Spinal cord (tissue), 10 donors: ENCODE results near the gene ARMC6. TPM values are rescaled to one million over a fixed set of nuclear protein-coding genes. Genes with fewer than 3 reads are reported as not detected.
A peak's percentile ranks its signal among the peaks of the same experiment; 100 is the strongest.

ENCODE experiments used
- DNase-seq, 6 donors: peaks; one replicate each; pipeline versions ENCODE4 v3.0.0 to v3.0.0-alpha.2; 2013 to 2015; ENCODE audit warnings: low spot score in 6 of 6, low read depth in 4 of 6
- H3K27ac ChIP-seq: one replicate; pipeline ENCODE4 v1.5.1; 2013; ENCODE audit warnings: low read depth, low read length, control low read depth
- H3K27me3 ChIP-seq: one replicate; pipeline ENCODE4 v1.6.1; 2013; ENCODE audit warnings: low read length; ENCODE audit not compliant: control insufficient read depth, insufficient read depth
- H3K36me3 ChIP-seq: one replicate; pipeline ENCODE4 v1.6.1; 2013; ENCODE audit warnings: low read length; ENCODE audit not compliant: control insufficient read depth, insufficient read depth
- H3K4me1 ChIP-seq: one replicate; pipeline ENCODE4 v1.6.1; 2013; ENCODE audit warnings: low read length; ENCODE audit not compliant: control insufficient read depth, insufficient read depth
- H3K4me3 ChIP-seq: one replicate; pipeline ENCODE4 v1.5.1; 2013; ENCODE audit warnings: low read depth, low read length, control low read depth
- H3K9me3 ChIP-seq: one replicate; pipeline ENCODE4 v1.6.1; 2013; ENCODE audit warnings: low read length; ENCODE audit not compliant: control insufficient read depth, insufficient read depth
- WGBS: methylation state at CpG from one replicate; pipeline ENCODE4 v1.1.5; 2013; ENCODE audit warnings: missing lambda C conversion rate; ENCODE audit not compliant: insufficient coverage; 5-methylcytosine and 5-hydroxymethylcytosine counted together
- long read RNA-seq, 4 donors: transcript quantifications; one replicate each; lab custom pipeline, GENCODE V29; 2026
- polyA plus RNA-seq, 2 donors: library from polyadenylated mRNA; unstranded; fragments of 120-200 nt; gene quantifications; one replicate each; pipeline ENCODE4 v1.2.1, GENCODE V29; 2013; ENCODE audit not compliant: insufficient read length in 2 of 2
- total RNA-seq, 2 donors: library from RNA; depleted of rRNA in 1 of 2; stranded (reverse); fragments of 120-200 nt in 1 of 2; fragments of >200 nt in 1 of 2; gene quantifications; one replicate each; pipeline versions ENCODE4 v1.2.3 to v1.2.4, GENCODE V29; 2013 to 2014
- donor health status: healthy.

Gene ARMC6
- 10 to 100 TPM; 28.0 to 29.3 TPM for total RNA-seq
- 10 to 100 TPM; 42.8 to 49.0 TPM for polyA plus RNA-seq
- long read RNA-seq, donor 1, transcript ARMC6-202 (8 exons, 2,383 nt) = major isoform, 8 of 13 reads
- long read RNA-seq, donor 1, partial matches to known transcripts = 0 of 13 reads
- long read RNA-seq, donor 1, other reads (novel, unspliced or antisense) = 0 of 13 reads
- long read RNA-seq, donor 2, partial matches to known transcripts = 0 of 3 reads
- long read RNA-seq, donor 2, other reads (novel, unspliced or antisense) = 0 of 3 reads
- long read RNA-seq, donor 3, partial matches to known transcripts = 0 of 2 reads
- long read RNA-seq, donor 3, other reads (novel, unspliced or antisense) = 0 of 2 reads
- long read RNA-seq, donor 4, transcript ARMC6-202 (8 exons, 2,383 nt) = major isoform, 8 of 13 reads
- long read RNA-seq, donor 4, partial matches to known transcripts = 0 of 13 reads
- long read RNA-seq, donor 4, other reads (novel, unspliced or antisense) = 0 of 13 reads

- Histone ChIP-seq H3K4me1 (peaks cover 27% of the 10 kb centered on the region), H3K9me3 (no peaks in the 10 kb centered on the region), H3K27me3 (no peaks in the 10 kb centered on the region), H3K27ac (peak within 1 kb of the TSS; percentile 84), H3K36me3 (peaks cover 31% of the 10 kb centered on the region), H3K4me3 (peak within 1 kb of the TSS; percentile 87)
- peak; percentile 79 to 96 (median 86) for DNase-seq
- whole genome bisulfite sequencing = under 1% methylated on average over 91 of the region's 94 CpGs
Measured at GRCh38 chr19:19033426-19034203, at the start of gene ARMC6, which contains the start of gene SUGP2. Gene ARMC6, plus strand, starts transcription at chr19:19033603. Its CDS starts 607 bp downstream, at chr19:19034210. Gene SUGP2, minus strand, starts transcription at chr19:19033517. Its CDS starts 2,446 bp downstream, at chr19:19031071.

GRCh38 chr19:18984251-18984650 lies 49.2 kb upstream of the ARMC6 start:
- H3K36me3 ChIP-seq = no peaks in the 10 kb centered on the region
- no peaks in the 10 kb centered on the region for H3K9me3 ChIP-seq
- H3K27ac ChIP-seq = no peak overlapping the region
- DNase-seq = no peak
- H3K27me3 ChIP-seq = peaks cover 10% of the 10 kb centered on the region
- WGBS = 70% methylated on average over 2 of the region's 3 CpGs
- no peak overlapping the region for H3K4me3 ChIP-seq
- peaks cover 20% of the 10 kb centered on the region for H3K4me1 ChIP-seq

- Histone ChIP-seq H3K36me3 (peaks cover 6% of the 10 kb centered on the region), H3K9me3 (no peaks in the 10 kb centered on the region), H3K4me1 (peaks cover 20% of the 10 kb centered on the region), H3K27me3 (peaks cover 10% of the 10 kb centered on the region), H3K4me3 (no peak overlapping the region), H3K27ac (no peak overlapping the region)
- WGBS = 8% methylated on average over 1 of the region's 7 CpGs
- DNase-seq = peak in 4 of 6 donors; percentile 24 to 81 (median 52)
Measured at GRCh38 chr19:18985257-18985656, 48.1 kb upstream of the ARMC6 start.

GRCh38 chr19:18987456-18987855 lies 45.9 kb upstream of the ARMC6 start:
- peaks cover 24% of the 10 kb centered on the region for H3K4me1 ChIP-seq
- no peaks in the 10 kb centered on the region for H3K9me3 ChIP-seq
- WGBS = 0% methylated on average over 1 of the region's 4 CpGs
- peaks cover 22% of the 10 kb centered on the region for H3K36me3 ChIP-seq
- no peak for DNase-seq
- peaks cover 10% of the 10 kb centered on the region for H3K27me3 ChIP-seq
- no peak overlapping the region for H3K27ac ChIP-seq
- H3K4me3 ChIP-seq = no peak overlapping the region

- WGBS = 77% methylated on average over 10 of the region's 10 CpGs
- Histone ChIP-seq H3K27ac (no peak overlapping the region), H3K27me3 (peaks cover under 1% of the 10 kb centered on the region), H3K4me1 (peaks cover 27% of the 10 kb centered on the region), H3K36me3 (peaks cover 35% of the 10 kb centered on the region), H3K9me3 (no peaks in the 10 kb centered on the region), H3K4me3 (no peak overlapping the region)
- no peak for DNase-seq
Measured at GRCh38 chr19:18989316-18989715, 44.1 kb upstream of the ARMC6 start.

- Histone ChIP-seq H3K27me3 (no peaks in the 10 kb centered on the region), H3K9me3 (no peaks in the 10 kb centered on the region), H3K4me1 (peaks cover 25% of the 10 kb centered on the region), H3K36me3 (peaks cover 44% of the 10 kb centered on the region), H3K4me3 (no peak overlapping the region), H3K27ac (no peak overlapping the region)
- DNase-seq = no peak
- 68% methylated on average over 4 of the region's 5 CpGs for WGBS
Measured at GRCh38 chr19:18990128-18990708, 43.2 kb upstream of the ARMC6 start.

GRCh38 chr19:18991006-18991405 lies 42.4 kb upstream of the ARMC6 start:
- 86% methylated on average over 15 of the region's 16 CpGs for WGBS
- Histone ChIP-seq H3K9me3 (no peaks in the 10 kb centered on the region), H3K27ac (no peak overlapping the region), H3K4me1 (peaks cover 26% of the 10 kb centered on the region), H3K27me3 (no peaks in the 10 kb centered on the region), H3K4me3 (no peak overlapping the region), H3K36me3 (peaks cover 50% of the 10 kb centered on the region)
- DNase-seq = no peak

GRCh38 chr19:18991468-18991867 lies 41.9 kb upstream of the ARMC6 start:
- 100% methylated on average over 6 of the region's 14 CpGs for WGBS
- H3K36me3 ChIP-seq = peaks cover 55% of the 10 kb centered on the region

GRCh38 chr19:18992696-18993095 lies 40.7 kb upstream of the ARMC6 start:
- no peaks in the 10 kb centered on the region for H3K9me3 ChIP-seq
- no peak for DNase-seq
- H3K4me3 ChIP-seq = no peak overlapping the region
- peaks cover 22% of the 10 kb centered on the region for H3K4me1 ChIP-seq
- WGBS = 66% methylated on average over 4 of the region's 8 CpGs
- no peaks in the 10 kb centered on the region for H3K27me3 ChIP-seq
- H3K27ac ChIP-seq = no peak overlapping the region
- H3K36me3 ChIP-seq = peaks cover 64% of the 10 kb centered on the region

More at GRCh38 chr19:18991468-18991867, 41.9 kb upstream of the ARMC6 start:
- peaks cover 24% of the 10 kb centered on the region for H3K4me1 ChIP-seq
- H3K9me3 ChIP-seq = no peaks in the 10 kb centered on the region
- no peak overlapping the region for H3K27ac ChIP-seq
- H3K27me3 ChIP-seq = no peaks in the 10 kb centered on the region
- DNase-seq = no peak
- no peak overlapping the region for H3K4me3 ChIP-seq
